Measurements from ENCODE around the gene KRT36.

GRCh38 chr17:41519501-41520224 lies 30.0 kb upstream of the KRT36 start:
- TF ChIP-seq EZH2phosphoT487 (IDR thresholded peaks at IDR 0.05; ENCODE audit: borderline replicate concordance, low read length) = no peak
- TF ChIP-seq CTCF (IDR thresholded peaks at IDR 0.05; ENCODE audit: low read depth, low read length, poor library complexity, severe bottlenecking) = no peak
